Activated T-helper 17 cell treated with anti-CD3 and anti-CD28 coated beads, Interleukin-2, amount 50 U/mL, for 72 hours (primary cell): ENCODE measurements around the gene MYO18B. TPM values are rescaled to one million over a fixed set of nuclear protein-coding genes. Genes with fewer than 3 reads are reported as not detected.

Source experiments
- ATAC-seq: fragments of 150-1000 bp; cut with Tn5 transposase; replicated peaks from 2 replicates; pipeline ENCODE4 v1.10.0; 2021; ENCODE audit warnings: mild to moderate bottlenecking, moderate library complexity
- H3K27ac Mint-ChIP-seq: one replicate; pipeline ENCODE4 v1.8.0; 2022; ENCODE audit warnings: mixed read lengths
- H3K27me3 Mint-ChIP-seq: one replicate; pipeline ENCODE4 v1.8.0; 2022; ENCODE audit warnings: mixed read lengths
- H3K36me3 Mint-ChIP-seq: one replicate; pipeline ENCODE4 v1.8.0; 2022; ENCODE audit warnings: low read depth, mild to moderate bottlenecking, mixed read lengths
- H3K4me1 Mint-ChIP-seq: one replicate; pipeline ENCODE4 v1.8.0; 2022; ENCODE audit warnings: mixed read lengths
- H3K4me3 Mint-ChIP-seq: one replicate; pipeline ENCODE4 v1.8.0; 2022; ENCODE audit warnings: mild to moderate bottlenecking, mixed read lengths
- H3K9me3 Mint-ChIP-seq: one replicate; pipeline ENCODE4 v1.8.0; 2022; ENCODE audit warnings: mixed read lengths
- total RNA-seq, 2 donors: library from RNA; stranded (reverse); gene quantifications; one replicate each; pipeline ENCODE4 v1.2.3, GENCODE V29; 2022

Gene MYO18B
- total RNA-seq, 2 donors from 2014 or later, result 2.3 to 4.3 TPM

- no peaks in the 10 kb centered on the region for H3K9me3 Mint-ChIP-seq
- peaks cover 5% of the 10 kb centered on the region for H3K27me3 Mint-ChIP-seq
- H3K4me3 Mint-ChIP-seq, result no peak overlapping the region
- no peaks in the 10 kb centered on the region for H3K36me3 Mint-ChIP-seq
- no peaks in the 10 kb centered on the region for H3K4me1 Mint-ChIP-seq
- no peak overlapping the region for H3K27ac Mint-ChIP-seq
- ATAC-seq, result no peak
Measured at GRCh38 chr22:25990940-25991339, 249.0 kb downstream of the MYO18B start.

GRCh38 chr22:25992331-25992730 lies 250.3 kb downstream of the MYO18B start:
- ATAC-seq, result no peak
- Mint-ChIP-seq H3K27ac (no peak overlapping the region), H3K9me3 (no peaks in the 10 kb centered on the region), H3K4me3 (no peak overlapping the region), H3K36me3 (no peaks in the 10 kb centered on the region), H3K27me3 (peaks cover 3% of the 10 kb centered on the region), H3K4me1 (no peaks in the 10 kb centered on the region)

GRCh38 chr22:25996669-25997068 lies 254.7 kb downstream of the MYO18B start:
- Mint-ChIP-seq H3K36me3 (no peaks in the 10 kb centered on the region), H3K9me3 (peaks cover 6% of the 10 kb centered on the region), H3K4me1 (no peaks in the 10 kb centered on the region), H3K27ac (no peak overlapping the region), H3K27me3 (peaks cover 7% of the 10 kb centered on the region), H3K4me3 (no peak overlapping the region)
- no peak for ATAC-seq

GRCh38 chr22:25997886-25998775 lies 256.1 kb downstream of the MYO18B start:
- no peaks in the 10 kb centered on the region for H3K36me3 Mint-ChIP-seq
- no peak for ATAC-seq
- H3K27me3 Mint-ChIP-seq, result peaks cover 11% of the 10 kb centered on the region
- H3K9me3 Mint-ChIP-seq, result peaks cover 10% of the 10 kb centered on the region
- no peak overlapping the region for H3K27ac Mint-ChIP-seq
- H3K4me1 Mint-ChIP-seq, result no peaks in the 10 kb centered on the region
- H3K4me3 Mint-ChIP-seq, result no peak overlapping the region

GRCh38 chr22:26002456-26002855 lies 260.5 kb downstream of the MYO18B start:
- Mint-ChIP-seq H3K36me3 (no peaks in the 10 kb centered on the region), H3K4me3 (no peak overlapping the region), H3K4me1 (no peaks in the 10 kb centered on the region), H3K9me3 (peaks cover 13% of the 10 kb centered on the region), H3K27me3 (peaks cover 11% of the 10 kb centered on the region), H3K27ac (no peak overlapping the region)
- no peak for ATAC-seq

- Mint-ChIP-seq H3K27me3 (peaks cover 15% of the 10 kb centered on the region), H3K4me3 (no peak overlapping the region), H3K4me1 (no peaks in the 10 kb centered on the region), H3K27ac (no peak overlapping the region), H3K36me3 (no peaks in the 10 kb centered on the region), H3K9me3 (peaks cover 13% of the 10 kb centered on the region)
- no peak for ATAC-seq
Measured at GRCh38 chr22:26004477-26004876, 262.5 kb downstream of the MYO18B start.

GRCh38 chr22:26008587-26008986 lies 266.6 kb downstream of the MYO18B start:
- Mint-ChIP-seq H3K9me3 (peaks cover 3% of the 10 kb centered on the region), H3K4me1 (no peaks in the 10 kb centered on the region), H3K27ac (no peak overlapping the region), H3K4me3 (no peak overlapping the region), H3K36me3 (no peaks in the 10 kb centered on the region), H3K27me3 (peaks cover 5% of the 10 kb centered on the region)
- ATAC-seq, result no peak

- Mint-ChIP-seq H3K4me1 (no peaks in the 10 kb centered on the region), H3K9me3 (no peaks in the 10 kb centered on the region), H3K36me3 (no peaks in the 10 kb centered on the region), H3K27me3 (peaks cover 7% of the 10 kb centered on the region), H3K4me3 (no peak overlapping the region), H3K27ac (no peak overlapping the region)
- no peak for ATAC-seq
Measured at GRCh38 chr22:26016916-26017315, 274.9 kb downstream of the MYO18B start.

GRCh38 chr22:26017932-26018331 lies 275.9 kb downstream of the MYO18B start:
- no peaks in the 10 kb centered on the region for H3K4me1 Mint-ChIP-seq
- no peak overlapping the region for H3K27ac Mint-ChIP-seq
- no peaks in the 10 kb centered on the region for H3K9me3 Mint-ChIP-seq
- no peaks in the 10 kb centered on the region for H3K36me3 Mint-ChIP-seq
- no peak overlapping the region for H3K4me3 Mint-ChIP-seq
- no peak for ATAC-seq
- peaks cover 10% of the 10 kb centered on the region for H3K27me3 Mint-ChIP-seq

GRCh38 chr22:26019596-26019995 lies 277.6 kb downstream of the MYO18B start:
- no peaks in the 10 kb centered on the region for H3K36me3 Mint-ChIP-seq
- H3K9me3 Mint-ChIP-seq, result no peaks in the 10 kb centered on the region
- ATAC-seq, result no peak
- H3K27ac Mint-ChIP-seq, result no peak overlapping the region
- H3K4me1 Mint-ChIP-seq, result no peaks in the 10 kb centered on the region
- peaks cover 10% of the 10 kb centered on the region for H3K27me3 Mint-ChIP-seq
- no peak overlapping the region for H3K4me3 Mint-ChIP-seq

GRCh38 chr22:26021516-26021915 lies 279.5 kb downstream of the MYO18B start:
- H3K36me3 Mint-ChIP-seq, result no peaks in the 10 kb centered on the region
- ATAC-seq, result no peak
- no peak overlapping the region for H3K27ac Mint-ChIP-seq
- H3K4me1 Mint-ChIP-seq, result no peaks in the 10 kb centered on the region
- H3K9me3 Mint-ChIP-seq, result peaks cover 4% of the 10 kb centered on the region
- H3K4me3 Mint-ChIP-seq, result no peak overlapping the region
- H3K27me3 Mint-ChIP-seq, result peaks cover 10% of the 10 kb centered on the region

- no peaks in the 10 kb centered on the region for H3K4me1 Mint-ChIP-seq
- no peak overlapping the region for H3K27ac Mint-ChIP-seq
- no peak overlapping the region for H3K4me3 Mint-ChIP-seq
- H3K27me3 Mint-ChIP-seq, result peaks cover 10% of the 10 kb centered on the region
- H3K36me3 Mint-ChIP-seq, result no peaks in the 10 kb centered on the region
- peaks cover 4% of the 10 kb centered on the region for H3K9me3 Mint-ChIP-seq
- no peak for ATAC-seq
Measured at GRCh38 chr22:26023104-26023775, 281.3 kb downstream of the MYO18B start.

- H3K9me3 Mint-ChIP-seq, result peaks cover 5% of the 10 kb centered on the region
- H3K27ac Mint-ChIP-seq, result no peak overlapping the region
- H3K36me3 Mint-ChIP-seq, result no peaks in the 10 kb centered on the region
- no peaks in the 10 kb centered on the region for H3K4me1 Mint-ChIP-seq
- H3K4me3 Mint-ChIP-seq, result no peak overlapping the region
- no peak for ATAC-seq
- peaks cover 3% of the 10 kb centered on the region for H3K27me3 Mint-ChIP-seq
Measured at GRCh38 chr22:26025626-26026025, 283.6 kb downstream of the MYO18B start.

GRCh38 chr22:26027341-26027740 lies 285.4 kb downstream of the MYO18B start:
- Mint-ChIP-seq H3K27me3 (peaks cover under 1% of the 10 kb centered on the region), H3K4me1 (no peaks in the 10 kb centered on the region), H3K36me3 (no peaks in the 10 kb centered on the region), H3K27ac (no peak overlapping the region), H3K9me3 (peaks cover 8% of the 10 kb centered on the region), H3K4me3 (no peak overlapping the region)
- ATAC-seq, result no peak

- Mint-ChIP-seq H3K27ac (no peak overlapping the region), H3K4me3 (no peak overlapping the region), H3K36me3 (no peaks in the 10 kb centered on the region), H3K9me3 (peaks cover 9% of the 10 kb centered on the region), H3K27me3 (no peaks in the 10 kb centered on the region), H3K4me1 (no peaks in the 10 kb centered on the region)
- no peak for ATAC-seq
Measured at GRCh38 chr22:26031641-26032040, 289.7 kb downstream of the MYO18B start.
